Measurements from ENCODE around the gene HCFC2.
A peak's percentile ranks its signal among the peaks of the same experiment; 100 is the strongest.

The HCFC2 gene

DNA sequence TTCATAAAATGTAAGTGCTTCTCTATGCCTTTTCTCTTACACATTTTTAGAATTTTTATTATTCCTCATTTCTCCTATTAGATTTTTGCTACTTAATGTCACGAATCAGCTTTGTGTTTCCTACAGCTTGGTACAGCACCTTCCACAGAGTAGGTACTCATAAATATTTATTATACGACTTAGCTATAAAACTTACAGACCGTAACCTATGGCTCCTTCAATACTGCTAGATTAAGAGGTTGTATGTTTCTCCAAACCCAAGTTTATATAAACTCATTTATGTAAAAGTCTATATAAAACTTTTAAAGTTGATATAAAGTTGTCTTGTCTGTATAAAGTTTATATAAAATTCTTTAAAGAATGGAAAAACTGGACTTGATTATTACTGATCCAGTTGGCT lies 62.2 kb downstream of the HCFC2 start:
- DNase-seq = no peak

DNA sequence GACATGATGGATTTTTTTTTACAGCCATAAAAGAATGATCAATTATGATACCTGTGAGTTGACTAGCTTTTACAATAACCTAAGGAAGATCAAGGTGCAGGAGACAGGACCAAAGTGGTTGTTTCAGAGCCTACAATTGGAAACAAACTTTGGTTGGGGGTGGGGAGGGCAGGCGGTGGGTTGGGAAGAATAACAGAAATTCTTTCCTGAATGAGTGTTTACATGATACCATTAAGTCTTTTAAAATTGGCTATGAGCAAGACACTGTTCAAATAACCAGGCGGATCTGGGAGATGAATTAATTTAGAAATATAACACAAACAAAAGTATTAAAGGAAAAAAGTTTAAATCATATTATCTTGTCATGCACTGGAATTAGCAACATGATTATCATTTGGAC lies 66.4 kb downstream of the HCFC2 start:
- no peak for DNase-seq

DNA sequence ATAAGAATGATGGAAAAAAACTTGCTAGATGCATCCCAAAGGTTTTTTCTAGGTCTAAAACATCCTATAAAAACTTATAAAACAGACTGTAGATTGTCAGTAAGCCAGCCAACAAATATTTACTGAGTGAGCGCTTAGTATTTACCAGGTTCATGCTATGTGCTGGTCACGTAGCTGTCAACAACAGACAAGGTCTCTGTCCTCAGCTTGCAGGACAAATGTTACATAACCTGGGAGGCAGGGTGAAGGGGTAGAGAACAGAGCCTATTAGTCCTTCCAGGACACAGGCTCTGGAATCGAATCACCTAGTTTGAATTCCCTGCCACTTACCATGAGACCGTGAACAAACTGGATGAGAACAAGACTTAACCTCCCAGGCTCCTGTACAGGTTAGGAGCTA lies 67.3 kb downstream of the HCFC2 start:
- no peak for DNase-seq

DNA sequence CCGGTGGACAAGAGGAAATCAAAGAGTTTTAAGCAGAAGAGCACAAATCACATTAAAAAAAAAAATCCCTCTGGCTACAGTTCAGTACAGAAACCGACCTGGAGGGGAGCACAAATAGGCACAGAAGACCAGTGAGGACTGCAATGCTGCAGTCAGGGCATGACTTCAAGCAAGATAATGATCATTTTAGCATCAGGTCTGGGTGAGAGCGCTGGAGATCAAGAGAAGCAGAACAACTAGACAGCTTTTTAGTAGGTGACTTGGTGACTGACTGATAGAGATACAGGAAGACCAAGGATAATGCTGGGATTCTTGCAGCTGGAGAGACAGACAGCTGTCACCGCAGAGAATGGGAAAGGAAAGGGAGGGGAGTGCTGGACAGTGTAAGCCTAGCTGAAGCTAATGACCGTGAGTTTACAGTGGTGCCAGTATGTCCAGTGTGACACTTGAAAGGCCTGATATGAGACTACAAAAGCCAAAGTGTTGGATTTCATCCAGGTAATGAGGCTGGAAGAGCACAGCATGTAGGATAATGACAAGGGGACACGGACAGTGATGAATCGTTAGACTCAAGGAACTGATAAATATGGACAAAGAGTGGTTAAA lies 68.1 kb downstream of the HCFC2 start:
- DNase-seq = no peak

DNA sequence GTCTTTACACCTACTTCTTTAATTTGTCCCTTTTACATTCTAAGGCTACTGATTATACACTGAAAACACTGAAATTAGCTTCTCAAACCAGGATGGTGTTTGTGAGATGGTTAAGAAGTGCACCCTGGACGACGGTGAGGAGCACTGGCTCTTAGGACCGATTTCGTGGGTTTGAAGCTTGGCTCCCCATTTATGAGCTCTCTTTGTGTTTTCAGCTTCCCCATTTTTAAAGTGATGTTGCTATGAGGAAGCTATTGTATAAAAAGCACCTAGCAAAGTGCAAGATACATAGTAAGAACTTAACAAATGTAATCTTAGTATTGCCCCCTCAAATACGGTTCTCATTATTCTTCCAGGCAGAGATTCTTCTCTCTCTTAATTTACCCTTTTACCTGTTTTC lies 69.0 kb downstream of the HCFC2 start:
- DNase-seq = no peak

DNA sequence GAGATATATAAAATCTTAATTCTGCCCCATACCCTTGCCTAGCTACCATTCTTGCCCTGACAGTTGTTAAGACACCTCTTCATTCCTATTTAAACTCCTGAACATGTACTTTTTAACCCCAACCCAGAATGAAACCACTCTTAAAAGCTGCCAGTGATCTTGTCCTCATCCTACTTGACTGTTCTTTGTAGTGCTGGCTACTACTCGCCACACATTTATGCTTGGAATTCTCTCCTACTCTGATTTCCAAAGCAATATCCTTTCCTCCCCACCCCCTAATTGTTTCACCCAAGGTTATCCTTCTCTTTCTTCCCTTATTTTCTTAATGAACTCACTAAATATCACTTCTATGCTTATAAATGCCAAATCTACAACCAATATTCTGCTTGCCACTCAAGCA lies 69.5 kb downstream of the HCFC2 start:
- no peak for DNase-seq

DNA sequence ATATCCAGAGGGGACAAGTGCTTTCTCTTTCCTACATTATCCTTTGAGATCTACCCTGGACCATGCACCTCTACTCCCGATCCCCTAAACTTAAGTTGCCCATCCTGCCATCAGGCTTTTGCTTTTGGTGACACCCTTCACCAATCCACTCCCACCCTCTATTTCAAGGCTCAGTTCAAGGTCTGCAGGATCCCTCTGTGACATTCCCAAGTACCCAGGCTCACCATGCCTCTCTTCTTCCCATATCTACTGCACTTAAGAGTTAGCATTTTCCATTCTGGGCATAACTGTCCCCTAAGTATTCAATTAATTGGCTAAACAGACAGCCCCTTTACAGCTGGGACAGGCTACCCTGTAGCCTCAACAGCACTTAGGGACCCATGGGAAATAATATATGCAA lies 70.6 kb downstream of the HCFC2 start:
- no peak for DNase-seq

DNA sequence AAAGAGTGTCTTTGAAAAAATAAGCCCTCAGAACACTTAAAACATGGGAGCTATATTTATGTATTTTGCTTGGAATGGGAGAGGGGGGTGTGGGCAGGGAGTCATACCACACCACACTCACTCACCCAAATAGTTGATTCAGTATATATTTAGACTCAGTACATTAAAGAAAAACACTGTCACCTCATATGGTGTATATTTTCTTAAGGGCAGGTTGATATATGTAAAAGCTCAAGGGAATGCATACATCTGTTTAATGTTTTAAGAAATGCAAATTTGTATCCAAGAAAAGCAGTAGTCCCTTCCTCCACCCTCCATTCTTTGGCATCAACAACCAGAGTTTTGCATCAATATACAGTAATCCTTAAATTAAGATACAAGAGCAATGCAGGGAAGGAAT lies 72.2 kb downstream of the HCFC2 start:
- DNase-seq = no peak

DNA sequence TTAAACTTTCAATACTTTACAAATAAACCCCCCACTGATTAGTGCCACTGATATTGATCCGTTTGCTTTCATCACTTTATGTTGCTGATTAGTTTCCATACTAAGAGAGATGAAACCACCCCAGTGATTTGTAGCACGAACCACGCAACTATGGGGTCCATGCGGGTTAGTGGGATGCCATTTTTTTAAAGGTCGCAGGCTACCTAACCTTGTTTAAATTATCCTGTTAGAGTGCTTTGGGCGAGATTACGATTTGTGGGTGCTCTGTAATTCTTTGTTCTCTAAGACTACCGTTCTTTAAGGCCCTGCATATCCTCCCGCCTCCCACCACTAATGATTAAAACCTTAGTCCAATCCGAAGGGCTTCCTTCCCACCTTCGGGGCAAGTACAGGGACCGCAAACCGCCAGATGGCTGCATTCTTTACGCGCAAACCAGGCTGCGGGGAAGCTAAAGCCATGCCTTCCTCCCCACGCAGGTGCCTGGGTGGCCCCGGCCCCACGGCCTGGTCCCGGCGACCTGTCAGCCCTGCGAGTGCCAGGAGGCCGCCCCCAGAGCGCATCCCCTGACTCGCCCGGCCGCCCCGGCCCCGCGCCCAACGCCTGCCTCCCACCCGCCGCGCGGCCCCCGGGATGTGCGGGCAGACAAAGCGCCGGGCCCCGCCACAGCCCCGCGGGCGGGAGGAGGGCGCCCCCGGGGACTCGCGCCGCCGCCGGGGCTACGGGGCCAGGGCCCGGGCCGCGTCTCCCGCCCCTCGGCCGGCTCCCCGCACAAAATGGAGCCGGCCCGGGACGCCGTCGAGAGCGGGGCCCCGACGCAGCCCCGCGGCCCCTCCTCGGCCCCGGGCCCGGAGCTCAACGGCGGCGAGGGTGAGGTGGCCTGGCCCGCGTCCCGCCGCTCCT lies 72.9 kb downstream of the HCFC2 start:
- no peak for DNase-seq

DNA sequence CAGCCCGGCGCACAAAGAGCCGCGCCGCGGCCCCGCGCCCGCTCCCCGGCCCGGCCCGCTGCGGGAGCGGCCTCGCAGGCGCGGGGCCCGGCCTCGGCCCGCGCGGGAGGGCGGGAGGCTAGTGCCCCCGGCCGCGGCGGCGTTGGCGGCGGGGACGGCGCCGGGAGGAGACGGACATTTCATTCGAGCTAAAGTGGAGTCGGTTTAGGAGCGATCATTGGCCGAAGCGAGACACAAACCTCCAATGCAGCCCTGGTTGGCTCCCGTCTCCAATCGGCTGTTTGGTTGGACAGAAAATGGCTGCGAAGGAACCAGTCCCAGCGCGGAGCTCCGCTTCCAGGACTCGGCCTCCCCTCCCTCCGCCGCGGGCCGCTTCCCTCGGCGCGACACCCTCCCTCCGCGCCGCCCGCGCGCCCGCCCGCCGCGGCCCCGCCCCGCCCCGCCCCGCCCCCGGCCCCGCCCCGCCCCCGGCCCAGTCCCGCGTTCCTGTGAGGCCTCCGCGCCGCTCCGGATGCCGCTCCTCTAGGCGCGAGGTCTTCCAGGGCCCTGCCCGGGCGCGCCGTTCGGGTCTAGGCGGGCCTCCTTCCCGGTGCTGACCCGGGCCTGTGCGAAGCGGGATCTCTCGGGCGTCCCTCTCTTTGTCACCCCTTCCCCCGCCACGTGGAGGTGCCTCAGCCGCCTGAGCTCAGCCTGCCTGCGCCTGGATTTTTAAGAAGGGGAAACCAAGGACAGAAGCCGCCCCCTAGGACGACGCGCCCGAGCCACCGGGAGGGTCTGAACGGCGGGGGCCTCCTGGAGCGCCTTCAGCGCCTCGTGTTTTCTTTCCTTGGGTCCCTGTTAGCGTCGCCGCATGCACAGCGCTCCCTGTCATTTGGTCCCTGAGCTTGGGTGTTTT lies 73.8 kb downstream of the HCFC2 start, which contains the start of gene NFYB:
Gene NFYB, minus strand, starts transcription at position 309 of the 895 bp plus-strand sequence. CDS start 2,757 bp downstream, outside the sequence.
- DNase-seq = peak; percentile 92

DNA sequence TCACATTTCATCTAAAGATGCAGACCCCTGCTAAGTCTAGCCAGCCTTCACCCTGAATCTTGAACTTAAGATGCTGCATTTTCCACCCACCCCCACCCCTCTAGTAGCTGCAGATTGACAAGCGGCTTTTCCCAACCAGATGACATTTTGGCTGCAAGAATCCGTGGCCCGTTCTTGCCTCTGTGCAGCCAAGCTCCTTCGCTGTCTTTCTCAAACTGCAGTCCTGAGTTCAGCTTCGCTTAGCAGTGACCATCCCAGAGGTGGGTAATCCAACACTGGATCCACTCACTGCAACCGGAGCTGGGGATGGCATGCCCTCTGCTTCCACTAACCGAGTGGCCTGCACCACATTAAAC lies 74.4 kb downstream of the HCFC2 start:
- DNase-seq = no peak

DNA sequence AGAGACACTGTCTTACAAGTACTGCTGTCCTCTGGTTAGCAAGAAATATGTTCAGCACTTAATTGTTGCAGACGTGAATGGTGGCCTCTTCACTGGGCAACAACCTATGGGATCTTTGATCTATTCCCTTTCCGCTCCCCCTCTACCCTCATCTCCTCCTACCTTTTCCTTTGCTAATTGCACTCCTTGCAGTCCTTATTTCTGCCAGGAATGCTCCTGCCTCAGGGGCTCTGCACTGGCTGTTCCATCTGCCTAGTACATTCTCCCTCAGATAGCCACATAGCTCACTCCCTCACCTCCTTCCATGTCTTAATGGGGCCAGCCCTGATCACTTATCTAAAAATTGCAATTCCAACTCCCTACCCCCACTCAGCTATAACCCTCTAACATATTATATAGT lies 78.2 kb downstream of the HCFC2 start:
- DNase-seq = no peak

DNA sequence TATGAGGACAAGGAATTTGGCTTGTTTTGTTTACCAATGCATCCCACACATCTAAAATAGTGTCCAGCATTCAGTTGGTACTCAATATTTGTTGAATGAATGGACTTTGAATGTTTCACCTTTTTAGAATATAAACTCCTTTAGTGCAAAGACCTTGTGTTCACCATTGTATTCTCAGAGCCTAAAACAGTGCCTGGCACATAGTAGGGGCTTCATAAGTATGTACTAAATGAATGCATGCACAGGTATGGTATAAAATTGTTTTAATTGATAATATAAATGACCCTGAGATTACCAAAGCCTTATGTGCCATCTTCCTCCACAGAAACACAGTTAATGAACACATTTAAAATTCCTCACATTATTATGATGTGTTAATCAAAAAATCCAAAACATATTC lies 78.7 kb downstream of the HCFC2 start:
- DNase-seq = no peak

DNA sequence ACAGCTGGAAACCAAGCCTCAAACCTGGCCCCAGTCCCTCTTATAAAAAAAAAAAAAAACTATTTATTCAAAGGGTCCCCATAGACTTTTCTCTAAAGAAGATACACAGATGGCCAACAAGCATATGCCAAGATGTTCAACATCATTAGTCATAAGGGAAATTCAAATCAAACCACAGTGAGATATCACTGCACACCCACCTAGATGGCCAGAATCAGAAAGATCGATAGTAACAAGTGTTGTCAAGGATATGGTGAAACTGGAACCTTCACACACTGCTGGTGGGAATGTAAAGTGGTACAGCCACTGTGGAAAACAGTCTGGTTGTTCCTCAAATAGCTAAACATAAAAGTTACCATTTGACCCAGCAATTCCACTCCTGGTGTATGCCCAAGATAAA lies 79.6 kb downstream of the HCFC2 start:
- no peak for DNase-seq

DNA sequence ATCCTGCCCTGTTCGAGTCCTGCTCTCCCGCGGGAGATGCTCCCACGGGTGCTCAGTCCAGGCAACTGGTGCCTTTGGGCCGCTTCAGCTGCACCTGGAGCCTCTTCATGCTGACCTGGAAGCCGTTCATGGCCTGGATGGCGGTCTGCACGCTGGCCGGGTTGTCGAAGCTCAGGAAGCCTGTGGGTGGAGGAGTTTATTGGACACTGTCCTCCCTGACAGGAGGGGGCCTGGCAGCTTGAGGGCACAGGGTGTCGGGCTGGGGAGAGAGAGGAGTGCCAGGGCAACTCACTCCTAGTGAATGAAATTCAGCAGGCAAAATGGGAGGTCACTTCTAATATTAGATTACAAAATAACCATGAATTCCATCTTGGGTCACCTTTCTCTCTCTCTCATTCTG lies 83.0 kb downstream of the HCFC2 start:
- no peak for DNase-seq

DNA sequence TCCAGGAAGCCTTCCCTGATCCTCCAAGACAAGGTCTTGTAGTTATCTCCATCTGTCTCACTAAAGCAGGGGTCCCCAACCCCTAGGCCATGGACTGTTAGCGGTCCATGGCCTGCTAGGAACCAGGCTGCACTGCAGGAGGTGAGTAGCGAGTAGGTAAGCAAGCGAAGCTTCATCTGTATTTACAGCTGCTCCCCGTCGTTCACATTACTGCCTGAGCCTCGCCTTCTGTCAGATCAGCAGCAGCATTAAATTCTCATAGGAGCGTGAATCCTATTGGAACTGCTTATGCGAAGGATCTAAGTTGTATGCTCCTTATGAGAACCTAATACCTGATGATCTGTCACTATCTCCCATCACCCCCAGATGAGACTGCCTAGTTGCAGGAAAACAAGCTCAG lies 86.1 kb downstream of the HCFC2 start:
- DNase-seq = no peak

DNA sequence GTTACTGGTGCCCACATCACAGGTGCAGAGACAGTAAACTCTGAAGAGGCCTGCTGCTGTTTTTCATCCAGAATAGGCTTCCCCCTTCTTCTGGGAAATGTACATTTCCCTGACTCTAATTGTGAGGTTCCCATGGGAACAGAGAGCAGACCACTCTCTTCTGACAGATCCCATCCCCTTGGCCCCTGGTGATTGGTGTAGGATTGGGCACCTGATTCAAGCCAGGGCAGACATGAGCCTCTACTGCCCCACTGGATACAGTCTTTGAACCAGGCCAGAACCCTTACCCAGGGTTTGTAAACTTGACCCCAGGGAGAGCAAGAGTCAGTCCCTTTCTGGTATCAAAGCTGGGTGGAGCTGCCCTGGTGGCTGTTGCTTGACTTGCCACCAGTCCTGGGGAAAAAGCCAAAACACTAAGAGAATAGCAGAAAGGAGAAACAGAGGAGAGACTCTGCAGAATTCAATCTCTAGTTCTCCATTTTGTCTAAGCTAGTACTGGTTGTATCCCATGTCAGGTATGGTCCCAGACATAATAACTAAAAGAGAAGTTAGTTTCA lies 88.4 kb downstream of the HCFC2 start:
- no peak for DNase-seq

DNA sequence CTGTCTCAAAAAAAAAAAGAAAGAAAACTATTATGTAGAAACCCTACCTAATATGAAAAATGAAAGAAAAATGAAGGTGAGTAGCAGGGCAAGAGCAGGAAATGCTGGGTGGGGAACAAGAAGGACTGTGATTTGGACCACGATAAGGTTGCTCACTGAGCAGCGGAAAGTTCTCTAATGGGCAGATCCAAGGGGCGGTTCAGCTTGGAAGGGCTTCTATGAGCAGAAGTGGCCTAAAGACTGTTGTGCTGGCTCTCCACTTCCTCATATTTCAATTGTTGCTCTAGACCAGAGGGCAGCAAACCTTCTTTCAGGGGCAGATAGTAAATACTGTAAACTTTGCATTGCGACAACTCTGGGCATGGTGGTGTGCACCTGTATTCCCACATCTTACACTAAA lies 90.0 kb downstream of the HCFC2 start:
- peak; percentile 90 for DNase-seq

DNA sequence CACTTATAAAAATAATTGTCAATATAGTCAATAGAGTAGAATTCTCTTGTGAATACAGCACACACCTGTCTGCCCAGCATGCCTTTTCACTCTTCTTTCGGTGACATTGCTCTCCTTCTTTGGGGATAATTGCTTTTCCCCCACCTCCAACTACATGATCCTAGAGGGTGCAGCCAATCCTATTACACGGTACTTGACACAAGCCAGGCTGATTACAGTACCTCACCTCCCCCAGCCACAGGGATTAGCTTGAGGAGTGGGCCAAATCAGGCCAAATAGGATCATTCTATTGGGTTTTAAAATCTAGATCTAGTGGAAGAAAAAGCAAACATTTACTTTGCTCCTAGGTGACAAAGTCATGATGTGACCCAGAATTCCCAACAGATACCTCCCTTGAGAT lies 90.5 kb downstream of the HCFC2 start:
- no peak for DNase-seq
